ENCODE measurements around the gene CD99L2.

DNA sequence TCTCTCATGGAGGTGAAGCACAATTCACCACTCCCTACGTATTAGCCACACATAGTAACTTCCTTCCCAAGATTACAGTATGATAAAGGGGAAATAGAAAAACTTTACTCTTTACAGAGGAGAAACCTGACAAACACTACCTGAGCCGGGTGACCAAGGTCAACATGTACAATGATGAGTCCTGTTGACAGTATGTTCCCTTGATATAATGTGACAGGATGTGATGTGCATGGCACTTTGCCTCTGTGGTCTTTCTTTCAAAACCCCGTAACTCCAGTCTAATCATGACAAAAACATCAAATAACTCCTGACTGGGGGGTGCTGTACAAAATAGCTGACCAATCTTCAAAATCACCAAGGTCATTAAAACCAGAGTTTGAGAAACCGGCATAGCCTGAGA lies 60.6 kb downstream of the CD99L2 start:
- TF ChIP-seq TAF1 (IDR thresholded peaks at IDR 0.05; ENCODE audit: low read depth, low read length), result no peak
- TF ChIP-seq POLR2AphosphoS5 (IDR thresholded peaks at IDR 0.05; ENCODE audit: low read depth, low read length), result no peak
